HL-60 (cell line): ENCODE results near the gene ARRDC5.
"Not testable (repeated sequence)": the region's sequence is repeated elsewhere in the genome, so short reads cannot be mapped to it uniquely, and the experiment has no call there.

Experiments
- GABPA ChIP-seq: IDR thresholded peaks from 2 replicates; pipeline ENCODE4 v1.6.1; 2012; ENCODE audit warnings: low read depth
- POLR2AphosphoS5 ChIP-seq: IDR thresholded peaks from 2 replicates; pipeline ENCODE4 v1.6.1; 2012; ENCODE audit warnings: low read depth
- SPI1 ChIP-seq: IDR thresholded peaks from 2 replicates; pipeline ENCODE4 v1.6.1; 2012; ENCODE audit warnings: low read depth, mild to moderate bottlenecking, borderline replicate concordance
- TF ChIP-seq, protein P1 (sequence below): IDR thresholded peaks from one replicate; pipeline ENCODE4 v1.5.1; 2011; ENCODE audit warnings: low read length, control low read depth, inconsistent platforms; ENCODE audit not compliant: insufficient read depth
- TF ChIP-seq, protein P2 (sequence below): IDR thresholded peaks from 2 replicates; pipeline ENCODE4 v1.6.1; 2012; ENCODE audit warnings: low read depth; ENCODE audit not compliant: insufficient replicate concordance

DNA sequence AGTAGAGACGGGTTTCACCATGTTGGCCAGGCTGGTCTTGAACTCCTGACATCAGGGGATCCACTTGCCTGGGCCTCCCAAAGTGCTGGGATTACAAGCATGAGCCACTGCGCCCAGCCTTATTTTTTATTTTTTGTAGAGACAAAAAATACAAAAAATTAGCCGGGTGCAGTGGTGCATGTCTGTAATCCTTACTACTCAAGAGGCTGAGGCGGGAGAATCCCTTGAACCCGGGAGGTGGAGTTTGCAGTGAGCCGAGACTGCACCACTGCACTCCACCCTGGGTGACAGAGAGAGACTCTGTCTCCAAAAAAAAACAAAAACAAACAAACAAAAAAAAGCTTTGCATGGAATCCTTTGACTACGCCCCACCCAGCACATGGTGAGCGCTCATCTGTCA, 49.2 kb downstream of the ARRDC5 start:
- TF ChIP-seq, protein P1, sequence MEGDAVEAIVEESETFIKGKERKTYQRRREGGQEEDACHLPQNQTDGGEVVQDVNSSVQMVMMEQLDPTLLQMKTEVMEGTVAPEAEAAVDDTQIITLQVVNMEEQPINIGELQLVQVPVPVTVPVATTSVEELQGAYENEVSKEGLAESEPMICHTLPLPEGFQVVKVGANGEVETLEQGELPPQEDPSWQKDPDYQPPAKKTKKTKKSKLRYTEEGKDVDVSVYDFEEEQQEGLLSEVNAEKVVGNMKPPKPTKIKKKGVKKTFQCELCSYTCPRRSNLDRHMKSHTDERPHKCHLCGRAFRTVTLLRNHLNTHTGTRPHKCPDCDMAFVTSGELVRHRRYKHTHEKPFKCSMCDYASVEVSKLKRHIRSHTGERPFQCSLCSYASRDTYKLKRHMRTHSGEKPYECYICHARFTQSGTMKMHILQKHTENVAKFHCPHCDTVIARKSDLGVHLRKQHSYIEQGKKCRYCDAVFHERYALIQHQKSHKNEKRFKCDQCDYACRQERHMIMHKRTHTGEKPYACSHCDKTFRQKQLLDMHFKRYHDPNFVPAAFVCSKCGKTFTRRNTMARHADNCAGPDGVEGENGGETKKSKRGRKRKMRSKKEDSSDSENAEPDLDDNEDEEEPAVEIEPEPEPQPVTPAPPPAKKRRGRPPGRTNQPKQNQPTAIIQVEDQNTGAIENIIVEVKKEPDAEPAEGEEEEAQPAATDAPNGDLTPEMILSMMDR, result not testable (repeated sequence)
- TF ChIP-seq, protein P2, sequence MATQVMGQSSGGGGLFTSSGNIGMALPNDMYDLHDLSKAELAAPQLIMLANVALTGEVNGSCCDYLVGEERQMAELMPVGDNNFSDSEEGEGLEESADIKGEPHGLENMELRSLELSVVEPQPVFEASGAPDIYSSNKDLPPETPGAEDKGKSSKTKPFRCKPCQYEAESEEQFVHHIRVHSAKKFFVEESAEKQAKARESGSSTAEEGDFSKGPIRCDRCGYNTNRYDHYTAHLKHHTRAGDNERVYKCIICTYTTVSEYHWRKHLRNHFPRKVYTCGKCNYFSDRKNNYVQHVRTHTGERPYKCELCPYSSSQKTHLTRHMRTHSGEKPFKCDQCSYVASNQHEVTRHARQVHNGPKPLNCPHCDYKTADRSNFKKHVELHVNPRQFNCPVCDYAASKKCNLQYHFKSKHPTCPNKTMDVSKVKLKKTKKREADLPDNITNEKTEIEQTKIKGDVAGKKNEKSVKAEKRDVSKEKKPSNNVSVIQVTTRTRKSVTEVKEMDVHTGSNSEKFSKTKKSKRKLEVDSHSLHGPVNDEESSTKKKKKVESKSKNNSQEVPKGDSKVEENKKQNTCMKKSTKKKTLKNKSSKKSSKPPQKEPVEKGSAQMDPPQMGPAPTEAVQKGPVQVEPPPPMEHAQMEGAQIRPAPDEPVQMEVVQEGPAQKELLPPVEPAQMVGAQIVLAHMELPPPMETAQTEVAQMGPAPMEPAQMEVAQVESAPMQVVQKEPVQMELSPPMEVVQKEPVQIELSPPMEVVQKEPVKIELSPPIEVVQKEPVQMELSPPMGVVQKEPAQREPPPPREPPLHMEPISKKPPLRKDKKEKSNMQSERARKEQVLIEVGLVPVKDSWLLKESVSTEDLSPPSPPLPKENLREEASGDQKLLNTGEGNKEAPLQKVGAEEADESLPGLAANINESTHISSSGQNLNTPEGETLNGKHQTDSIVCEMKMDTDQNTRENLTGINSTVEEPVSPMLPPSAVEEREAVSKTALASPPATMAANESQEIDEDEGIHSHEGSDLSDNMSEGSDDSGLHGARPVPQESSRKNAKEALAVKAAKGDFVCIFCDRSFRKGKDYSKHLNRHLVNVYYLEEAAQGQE, result not testable (repeated sequence)
- not testable (repeated sequence) for TF ChIP-seq POLR2AphosphoS5, GABPA, SPI1
